ENCODE measurements around the gene RPL13A. TPM values are rescaled to one million over a fixed set of nuclear protein-coding genes. Genes with fewer than 3 reads are reported as not detected.

The RPL13A gene
- total RNA-seq, 2 experiments from 2014 or later, result 1,992 to 2,019 TPM

DNA sequence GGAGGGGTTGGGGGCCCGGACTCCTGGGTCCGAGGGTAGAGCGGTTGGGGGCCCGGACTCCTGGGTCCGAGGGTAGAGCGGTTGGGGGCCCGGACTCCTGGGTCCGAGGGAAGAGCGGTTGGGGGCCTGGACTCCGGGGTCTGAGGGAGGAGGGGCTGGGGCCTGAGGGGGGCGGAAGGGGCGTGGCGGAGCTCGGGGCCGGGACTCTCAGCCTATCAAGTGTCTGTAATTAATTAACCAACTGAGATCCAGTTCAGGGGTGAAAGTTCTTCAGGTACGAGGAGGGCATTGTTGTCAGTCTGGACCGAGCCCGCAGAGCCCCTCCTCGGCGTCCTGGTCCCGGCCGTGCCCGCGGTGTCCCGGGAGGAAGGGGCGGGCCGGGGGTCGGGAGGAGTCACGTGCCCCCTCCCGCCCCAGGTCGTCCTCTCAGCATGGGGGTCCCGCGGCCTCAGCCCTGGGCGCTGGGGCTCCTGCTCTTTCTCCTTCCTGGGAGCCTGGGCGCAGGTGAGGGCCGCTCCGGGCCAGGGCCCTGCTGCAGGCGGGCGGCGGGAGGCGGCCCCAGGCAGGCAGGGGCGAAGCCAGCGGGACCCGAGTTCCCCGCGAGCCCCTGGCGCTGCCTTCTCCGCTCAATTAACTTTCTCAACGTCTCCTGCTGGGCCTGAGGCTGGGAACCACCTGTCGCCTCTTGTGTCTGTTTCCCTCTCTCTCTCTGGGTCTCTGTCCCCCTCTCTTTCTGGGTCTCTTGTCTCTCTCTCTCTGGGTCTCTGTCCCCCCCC lies 25.8 kb downstream of the RPL13A start:
- Mint-ChIP-seq H3K4me1 (ENCODE audit: low read depth) (peaks cover 28% of the 10 kb centered on the region), H3K36me3 (ENCODE audit: low read depth) (no peaks in the 10 kb centered on the region), H3K27ac (peak overlapping the region; percentile 69), H3K27me3 (ENCODE audit: low read depth) (peaks cover 1% of the 10 kb centered on the region), H3K9me3 (ENCODE audit: insufficient read depth) (no peaks in the 10 kb centered on the region), H3K4me3 (peak overlapping the region; percentile 74)
- ATAC-seq, result peak; percentile 78
- ChIA-PET POLR2A (interaction anchor here (1.3 kb wide), 1 partner anchor 67 kb away, joined by 4 read pairs; the partner anchor contains the start of gene NOSIP), CTCF (interaction anchor here (1.5 to 4.5 kb wide), 5 partner anchors 34 to 57 kb away, joined by 4 to 20 read pairs (median 5); no protein-coding TSS in a partner anchor)
- DNase-seq, result no peak

DNA sequence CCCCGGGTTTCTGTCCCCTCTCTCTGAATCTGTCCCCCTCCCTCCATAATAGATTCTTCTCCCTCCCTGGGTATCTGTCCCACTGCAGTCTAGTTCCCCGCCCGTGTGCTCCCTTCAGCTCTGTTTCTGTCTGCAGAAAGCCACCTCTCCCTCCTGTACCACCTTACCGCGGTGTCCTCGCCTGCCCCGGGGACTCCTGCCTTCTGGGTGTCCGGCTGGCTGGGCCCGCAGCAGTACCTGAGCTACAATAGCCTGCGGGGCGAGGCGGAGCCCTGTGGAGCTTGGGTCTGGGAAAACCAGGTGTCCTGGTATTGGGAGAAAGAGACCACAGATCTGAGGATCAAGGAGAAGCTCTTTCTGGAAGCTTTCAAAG lies 26.3 kb downstream of the RPL13A start:
- peak overlapping the region; percentile 69 for H3K27ac Mint-ChIP-seq
- DNase-seq (no peak), ATAC-seq (peak; percentile 17)
- peak overlapping the region; percentile 74 for H3K4me3 Mint-ChIP-seq
- H3K36me3 Mint-ChIP-seq (ENCODE audit: low read depth), result no peaks in the 10 kb centered on the region
- peaks cover 28% of the 10 kb centered on the region for H3K4me1 Mint-ChIP-seq (ENCODE audit: low read depth)
- CTCF ChIA-PET, result interaction anchor here (1.5 to 4.5 kb wide), 5 partner anchors 33 to 57 kb away, joined by 4 to 20 read pairs (median 5); no protein-coding TSS in a partner anchor
- H3K9me3 Mint-ChIP-seq (ENCODE audit: insufficient read depth), result no peaks in the 10 kb centered on the region
- POLR2A ChIA-PET, result interaction anchor here (1.3 kb wide), 1 partner anchor 67 kb away, joined by 4 read pairs; the partner anchor contains the start of gene NOSIP
- no peaks in the 10 kb centered on the region for H3K27me3 Mint-ChIP-seq (ENCODE audit: low read depth)

DNA sequence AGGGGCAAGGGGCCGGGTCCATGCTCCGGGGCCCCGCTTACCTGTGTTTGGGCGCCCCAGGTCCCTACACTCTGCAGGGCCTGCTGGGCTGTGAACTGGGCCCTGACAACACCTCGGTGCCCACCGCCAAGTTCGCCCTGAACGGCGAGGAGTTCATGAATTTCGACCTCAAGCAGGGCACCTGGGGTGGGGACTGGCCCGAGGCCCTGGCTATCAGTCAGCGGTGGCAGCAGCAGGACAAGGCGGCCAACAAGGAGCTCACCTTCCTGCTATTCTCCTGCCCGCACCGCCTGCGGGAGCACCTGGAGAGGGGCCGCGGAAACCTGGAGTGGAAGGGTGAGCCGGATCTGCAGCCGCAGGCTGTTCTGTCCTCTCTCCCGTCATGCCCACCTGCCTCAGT lies 26.7 kb downstream of the RPL13A start:
- peaks cover 28% of the 10 kb centered on the region for H3K4me1 Mint-ChIP-seq (ENCODE audit: low read depth)
- no peak overlapping the region for H3K27ac Mint-ChIP-seq
- H3K4me3 Mint-ChIP-seq, result peak overlapping the region; percentile 74
- no peaks in the 10 kb centered on the region for H3K9me3 Mint-ChIP-seq (ENCODE audit: insufficient read depth)
- POLR2A ChIA-PET, result no interaction called here
- H3K36me3 Mint-ChIP-seq (ENCODE audit: low read depth), result no peaks in the 10 kb centered on the region
- H3K27me3 Mint-ChIP-seq (ENCODE audit: low read depth), result no peaks in the 10 kb centered on the region
- no peak for DNase-seq
- CTCF ChIA-PET, result interaction anchor here (1.5 to 4.5 kb wide), 5 partner anchors 33 to 56 kb away, joined by 4 to 20 read pairs (median 5); no protein-coding TSS in a partner anchor
- no peak for ATAC-seq

DNA sequence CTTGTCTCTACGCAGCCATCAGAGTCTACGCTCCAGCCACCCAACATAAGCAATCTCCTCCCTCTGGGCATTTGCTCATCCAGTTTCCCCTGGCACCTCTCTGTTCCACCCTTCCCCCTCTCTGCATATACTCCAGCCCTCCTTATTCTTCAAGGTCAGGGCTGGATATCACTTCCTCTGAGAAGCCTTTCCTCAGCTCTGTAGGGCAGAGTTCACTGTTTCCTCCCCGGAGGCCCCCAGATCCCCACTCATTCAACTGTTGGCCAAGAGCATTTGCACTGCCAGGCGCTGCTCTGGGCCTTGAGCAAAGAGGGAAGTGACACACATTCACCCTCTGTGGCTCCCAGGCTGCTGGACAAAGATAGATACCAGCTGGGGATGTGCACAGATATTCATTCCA lies 28.4 kb downstream of the RPL13A start:
- POLR2A ChIA-PET, result no interaction called here
- CTCF ChIA-PET, result interaction anchor here (0.9 to 4.5 kb wide), 4 partner anchors 9 to 31 kb away, joined by 3 to 20 read pairs (median 6); partner anchors contain the start of gene RCN3
- DNase-seq (no peak), ATAC-seq (no peak)
- Mint-ChIP-seq H3K4me3 (no peak overlapping the region), H3K9me3 (ENCODE audit: insufficient read depth) (no peaks in the 10 kb centered on the region), H3K4me1 (ENCODE audit: low read depth) (peaks cover 28% of the 10 kb centered on the region), H3K27ac (no peak overlapping the region), H3K27me3 (ENCODE audit: low read depth) (peaks cover 3% of the 10 kb centered on the region), H3K36me3 (ENCODE audit: low read depth) (no peaks in the 10 kb centered on the region)

DNA sequence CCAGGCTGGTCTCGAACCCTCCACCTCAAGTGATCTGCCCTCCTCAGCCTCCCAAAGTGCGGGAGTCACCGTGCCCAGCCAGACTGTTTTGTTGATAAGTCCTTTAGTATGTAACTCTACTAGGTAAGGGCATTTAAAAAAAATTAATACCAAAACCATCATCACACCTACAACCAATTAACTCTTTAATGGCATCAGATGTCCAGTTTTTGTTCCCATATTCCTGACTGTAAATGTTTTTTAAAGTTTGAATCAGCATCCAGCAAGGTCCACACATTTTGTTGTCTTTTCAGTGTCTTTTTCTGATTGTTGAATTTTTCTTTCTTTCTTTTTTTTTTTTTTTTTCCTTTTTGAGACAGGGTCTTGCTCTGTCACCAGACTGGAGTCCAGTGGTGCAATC lies 30.6 kb downstream of the RPL13A start:
- ATAC-seq (no peak), DNase-seq (no peak)
- Mint-ChIP-seq H3K9me3 (ENCODE audit: insufficient read depth) (no peaks in the 10 kb centered on the region), H3K4me3 (no peak overlapping the region), H3K36me3 (ENCODE audit: low read depth) (no peaks in the 10 kb centered on the region), H3K27me3 (ENCODE audit: low read depth) (peaks cover 3% of the 10 kb centered on the region), H3K27ac (no peak overlapping the region), H3K4me1 (ENCODE audit: low read depth) (peaks cover 12% of the 10 kb centered on the region)
- ChIA-PET POLR2A (no interaction called here), CTCF (interaction anchor here (1.0 kb wide), 1 partner anchor 29 kb away, joined by 3 read pairs; no protein-coding TSS in a partner anchor)

DNA sequence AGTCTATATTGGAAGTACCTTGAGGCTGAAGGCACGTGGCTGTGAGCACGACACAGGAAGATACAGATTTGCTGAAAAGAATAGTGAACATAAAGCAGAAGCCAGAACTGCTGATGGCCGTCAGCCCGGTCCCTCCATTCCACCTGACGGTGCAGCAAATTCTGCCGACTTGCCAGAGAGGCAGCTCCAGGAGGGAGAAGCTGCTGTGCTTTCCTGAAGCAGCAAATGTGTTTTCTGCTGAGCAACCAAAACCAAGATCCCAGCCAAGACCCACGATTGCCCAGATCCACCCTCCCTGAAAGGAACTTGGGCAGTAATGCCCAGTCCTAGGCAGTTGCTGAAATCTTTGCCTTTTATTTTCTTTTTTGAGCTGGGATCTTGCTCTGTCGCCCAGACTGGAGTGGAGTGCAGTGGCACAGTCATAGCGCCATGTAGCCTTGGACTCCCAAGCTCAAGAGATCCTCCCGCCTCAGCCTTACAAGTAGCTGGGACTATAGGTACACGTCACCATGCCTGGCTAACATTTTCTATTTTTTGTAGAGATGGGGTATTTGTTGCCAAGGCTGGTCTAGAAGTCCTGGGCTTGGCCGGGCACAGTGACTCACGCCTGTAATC lies 33.4 kb downstream of the RPL13A start:
- no peak for ATAC-seq
- no peak overlapping the region for H3K27ac Mint-ChIP-seq
- no peak overlapping the region for H3K4me3 Mint-ChIP-seq
- H3K36me3 Mint-ChIP-seq (ENCODE audit: low read depth), result no peaks in the 10 kb centered on the region
- H3K4me1 Mint-ChIP-seq (ENCODE audit: low read depth), result peaks cover 5% of the 10 kb centered on the region
- CTCF ChIA-PET, result interaction anchor here (1.0 to 1.4 kb wide), 2 partner anchors 17 to 26 kb away, joined by 4 to 5 read pairs; no protein-coding TSS in a partner anchor
- POLR2A ChIA-PET, result interaction anchor here (0.5 kb wide), 1 partner anchor 52 kb away, joined by 4 read pairs; no protein-coding TSS in a partner anchor
- no peaks in the 10 kb centered on the region for H3K9me3 Mint-ChIP-seq (ENCODE audit: insufficient read depth)
- DNase-seq, result no peak
- peaks cover 3% of the 10 kb centered on the region for H3K27me3 Mint-ChIP-seq (ENCODE audit: low read depth)

DNA sequence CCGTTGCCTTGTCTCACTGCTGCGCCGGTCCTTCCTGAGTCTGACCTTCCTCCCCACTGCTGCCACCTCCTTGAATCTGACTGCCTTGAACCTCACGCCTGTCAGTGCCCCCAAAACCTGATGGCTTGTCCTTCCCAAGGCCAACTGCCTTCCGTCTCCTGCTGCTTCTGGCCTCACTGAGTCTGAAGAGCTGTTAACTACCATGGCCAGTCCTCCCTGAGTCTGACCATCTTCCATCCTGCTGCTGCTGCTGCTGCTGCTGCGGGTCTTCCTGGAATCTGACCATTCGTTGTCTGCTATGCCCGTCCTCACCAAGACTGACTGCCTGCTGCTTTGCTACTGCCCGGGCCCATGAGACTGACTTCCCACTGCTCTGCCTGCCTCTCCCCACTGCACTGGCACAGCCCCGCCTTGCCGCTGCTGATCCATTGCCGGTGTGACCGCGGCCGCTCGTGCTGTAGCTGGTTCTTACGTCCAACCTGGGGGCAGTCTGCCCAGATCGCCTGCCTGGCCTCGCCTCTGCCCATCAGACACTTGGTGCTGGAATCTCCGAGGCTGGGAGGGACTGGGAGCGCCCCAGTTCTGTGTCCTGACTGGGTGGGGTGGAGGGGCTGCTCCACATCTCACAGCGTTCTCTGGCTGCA lies 37.5 kb downstream of the RPL13A start:
- no peak for ATAC-seq
- POLR2A ChIA-PET, result no interaction called here
- no peaks in the 10 kb centered on the region for H3K9me3 Mint-ChIP-seq (ENCODE audit: insufficient read depth)
- H3K27me3 Mint-ChIP-seq (ENCODE audit: low read depth), result peaks cover 7% of the 10 kb centered on the region
- H3K27ac Mint-ChIP-seq, result no peak overlapping the region
- H3K4me3 Mint-ChIP-seq, result no peak overlapping the region
- CTCF ChIA-PET, result no interaction called here
- H3K36me3 Mint-ChIP-seq (ENCODE audit: low read depth), result peaks cover 3% of the 10 kb centered on the region
- peaks cover 15% of the 10 kb centered on the region for H3K4me1 Mint-ChIP-seq (ENCODE audit: low read depth)
- DNase-seq, result no peak

DNA sequence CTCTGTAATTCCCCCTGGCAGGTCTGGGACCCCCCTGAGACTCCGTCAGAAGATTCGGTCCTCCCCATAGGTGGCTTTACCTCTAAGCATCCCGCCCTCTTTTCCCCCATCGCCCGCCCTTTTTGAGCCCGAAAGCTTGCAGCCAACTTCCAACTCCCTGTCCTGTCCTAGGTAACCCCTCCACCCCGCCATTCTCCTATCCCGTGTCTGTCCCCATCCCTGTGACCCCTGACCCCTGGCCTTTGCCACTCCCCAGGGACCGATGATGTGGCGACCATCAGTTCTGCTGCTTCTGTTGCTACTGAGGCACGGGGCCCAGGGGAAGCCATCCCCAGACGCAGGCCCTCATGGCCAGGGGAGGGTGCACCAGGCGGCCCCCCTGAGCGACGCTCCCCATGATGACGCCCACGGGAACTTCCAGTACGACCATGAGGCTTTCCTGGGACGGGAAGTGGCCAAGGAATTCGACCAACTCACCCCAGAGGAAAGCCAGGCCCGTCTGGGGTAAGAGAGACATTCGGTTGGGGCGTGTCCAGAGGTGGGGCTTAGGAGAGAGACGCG lies 40.9 kb downstream of the RPL13A start:
- Mint-ChIP-seq H3K36me3 (ENCODE audit: low read depth) (peaks cover 3% of the 10 kb centered on the region), H3K4me1 (ENCODE audit: low read depth) (peaks cover 25% of the 10 kb centered on the region), H3K4me3 (peak overlapping the region; percentile 70), H3K9me3 (ENCODE audit: insufficient read depth) (no peaks in the 10 kb centered on the region), H3K27me3 (ENCODE audit: low read depth) (peaks cover 14% of the 10 kb centered on the region), H3K27ac (no peak overlapping the region)
- no peak for DNase-seq
- no peak for ATAC-seq
- ChIA-PET CTCF (interaction anchor here (0.8 to 1.9 kb wide), 9 partner anchors 13 to 148 kb away, joined by 3 to 26 read pairs (median 3); no protein-coding TSS in a partner anchor), POLR2A (no interaction called here)

DNA sequence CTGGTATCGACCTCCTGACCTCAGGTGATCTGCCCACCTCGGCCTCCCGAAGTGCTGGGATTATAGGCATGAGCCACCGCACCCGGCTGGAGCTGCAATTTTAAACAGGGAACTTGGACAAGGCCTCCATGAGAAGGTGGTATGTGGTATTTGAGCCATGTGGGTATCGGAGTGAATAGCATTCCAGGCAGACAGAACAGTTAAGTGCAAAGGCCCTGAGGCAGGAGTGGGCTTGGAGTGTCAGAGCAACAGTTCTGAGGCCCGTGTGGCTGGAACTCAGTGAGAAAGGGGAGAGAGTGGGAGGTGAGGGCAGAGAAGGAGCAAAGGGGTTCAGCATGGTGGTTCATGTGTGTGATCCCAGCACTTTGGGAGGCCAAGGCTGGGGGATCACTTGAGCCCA lies 43.3 kb downstream of the RPL13A start:
- POLR2A ChIA-PET, result no interaction called here
- no peak overlapping the region for H3K4me3 Mint-ChIP-seq

DNA sequence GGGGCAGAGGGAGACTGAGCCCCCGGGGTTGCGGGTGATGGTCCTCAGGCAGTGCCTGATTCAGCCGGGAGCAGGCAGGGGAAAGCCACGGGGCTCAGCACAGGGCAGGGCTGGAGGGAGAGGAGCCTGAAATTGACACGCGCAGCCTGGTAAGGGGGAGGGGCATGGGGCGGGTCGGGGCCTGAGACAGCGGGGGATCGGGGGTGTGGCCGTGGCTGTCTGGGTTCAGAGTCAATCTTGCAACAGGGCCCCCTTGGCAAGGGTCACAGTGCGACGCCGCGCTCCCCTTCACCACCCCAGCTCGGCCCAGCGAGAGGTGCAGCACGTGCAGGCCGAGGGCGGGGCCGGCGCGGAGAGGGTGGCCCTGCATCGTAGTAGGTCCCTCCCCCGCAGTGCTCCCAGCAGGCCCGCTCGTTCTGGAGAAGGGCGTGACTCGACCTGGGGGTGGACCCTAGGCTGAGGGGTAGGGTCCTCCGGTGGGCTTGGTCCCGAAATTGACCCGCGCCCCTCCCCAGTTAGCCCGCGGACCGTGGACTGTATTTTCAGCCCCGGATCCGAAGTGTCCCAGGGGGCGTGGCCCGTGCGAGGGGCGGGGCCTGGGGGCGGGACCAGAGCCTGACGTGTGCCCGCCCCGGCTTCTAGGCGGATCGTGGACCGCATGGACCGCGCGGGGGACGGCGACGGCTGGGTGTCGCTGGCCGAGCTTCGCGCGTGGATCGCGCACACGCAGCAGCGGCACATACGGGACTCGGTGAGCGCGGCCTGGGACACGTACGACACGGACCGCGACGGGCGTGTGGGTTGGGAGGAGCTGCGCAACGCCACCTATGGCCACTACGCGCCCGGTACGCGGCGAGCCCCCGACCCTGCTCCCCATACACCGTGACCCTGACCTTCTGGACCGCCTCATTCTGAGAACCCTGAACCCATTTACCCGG lies 46.4 kb downstream of the RPL13A start:
- peaks cover 30% of the 10 kb centered on the region for H3K4me1 Mint-ChIP-seq (ENCODE audit: low read depth)
- H3K36me3 Mint-ChIP-seq (ENCODE audit: low read depth), result no peaks in the 10 kb centered on the region
- peak; percentile 84 for DNase-seq
- H3K27me3 Mint-ChIP-seq (ENCODE audit: low read depth), result peaks cover 10% of the 10 kb centered on the region
- ChIA-PET POLR2A (interaction anchor here (1.8 kb wide), 1 partner anchor 47 kb away, joined by 4 read pairs; no protein-coding TSS in a partner anchor), CTCF (interaction anchor here (0.8 to 5.9 kb wide), 15 partner anchors 10 to 64 kb away, joined by 3 to 52 read pairs (median 8); partner anchors contain the start of gene NOSIP)
- ATAC-seq, result peak; percentile 95
- H3K4me3 Mint-ChIP-seq, result peak overlapping the region; percentile 71
- H3K9me3 Mint-ChIP-seq (ENCODE audit: insufficient read depth), result no peaks in the 10 kb centered on the region
- peak overlapping the region; percentile 77 for H3K27ac Mint-ChIP-seq

More for the DNA sequence above, 43.3 kb downstream of the RPL13A start:
- ATAC-seq, result no peak
- peaks cover 14% of the 10 kb centered on the region for H3K27me3 Mint-ChIP-seq (ENCODE audit: low read depth)
- no peak for DNase-seq
- no peak overlapping the region for H3K27ac Mint-ChIP-seq
- H3K9me3 Mint-ChIP-seq (ENCODE audit: insufficient read depth), result no peaks in the 10 kb centered on the region
- CTCF ChIA-PET, result interaction anchor here (1.3 to 2.6 kb wide), 2 partner anchors 16 to 40 kb away, joined by 8 to 10 read pairs; no protein-coding TSS in a partner anchor
- peaks cover 43% of the 10 kb centered on the region for H3K4me1 Mint-ChIP-seq (ENCODE audit: low read depth)
- H3K36me3 Mint-ChIP-seq (ENCODE audit: low read depth), result peaks cover 3% of the 10 kb centered on the region
